Thoracic aorta (tissue), 2 donors: ENCODE data around the gene ZFYVE9. TPM values are rescaled to one million over a fixed set of nuclear protein-coding genes. Genes with fewer than 3 reads are reported as not detected.
"Not testable (repeated sequence)": the region's sequence is repeated elsewhere in the genome, so short reads cannot be mapped to it uniquely, and the experiment has no call there.

Experiments
- ATAC-seq: fragments of 150-250 bp; one replicate; pipeline ENCODE4 v1.8.0; 2017; ENCODE audit warnings: low read depth; ENCODE audit not compliant: insufficient number of reproducible peaks, low FRiP score
- DNase-seq: peaks from one replicate; pipeline ENCODE4 v3.0.0-alpha.2; 2020; ENCODE audit warnings: low spot score
- H3K27ac ChIP-seq, 2 donors: fragments of 200-600 bp; sonication (generic); 1 replicate in 1 of 2; 2 replicates in 1 of 2; pipeline ENCODE4 v1.5.1; 2016; ENCODE audit warnings: mild to moderate bottlenecking in 2 of 2, moderate library complexity in 2 of 2
- H3K27me3 ChIP-seq: fragments of 200-600 bp; sonication (generic); replicated peaks from 2 replicates; pipeline ENCODE4 v1.6.0; 2016; ENCODE audit warnings: mild to moderate bottlenecking; ENCODE audit not compliant: insufficient read depth
- H3K36me3 ChIP-seq: fragments of 200-600 bp; sonication (generic); one replicate; pipeline ENCODE4 v1.5.1; 2016
- H3K4me1 ChIP-seq, 2 donors: fragments of 200-600 bp; sonication (generic); 1 replicate in 1 of 2; 2 replicates in 1 of 2; pipeline versions ENCODE4 v1.5.1 to v1.6.0; 2016; ENCODE audit warnings: low read depth in 2 of 2, mild to moderate bottlenecking in 1 of 2; ENCODE audit not compliant: control insufficient read depth in 1 of 2
- H3K4me3 ChIP-seq: fragments of 200-600 bp; sonication (generic); 2 replicates; pipeline ENCODE4 v1.5.1; 2016; ENCODE audit warnings: mild to moderate bottlenecking
- H3K9me3 ChIP-seq: fragments of 200-600 bp; sonication (generic); 2 replicates; pipeline ENCODE4 v1.5.1; 2016
- total RNA-seq, 2 donors: library from RNA; depleted of rRNA; stranded (reverse); fragments of >200 nt; gene quantifications; one replicate each; pipeline versions ENCODE4 v1.1.0 to v1.2.3, GENCODE V29; 2016
- TF ChIP-seq, protein P1 (sequence below): fragments of 200-600 bp; sonication (generic); IDR thresholded peaks from one replicate; pipeline ENCODE4 v1.5.1; 2019; ENCODE audit warnings: antibody characterized with exemption

The ZFYVE9 gene, protein sequence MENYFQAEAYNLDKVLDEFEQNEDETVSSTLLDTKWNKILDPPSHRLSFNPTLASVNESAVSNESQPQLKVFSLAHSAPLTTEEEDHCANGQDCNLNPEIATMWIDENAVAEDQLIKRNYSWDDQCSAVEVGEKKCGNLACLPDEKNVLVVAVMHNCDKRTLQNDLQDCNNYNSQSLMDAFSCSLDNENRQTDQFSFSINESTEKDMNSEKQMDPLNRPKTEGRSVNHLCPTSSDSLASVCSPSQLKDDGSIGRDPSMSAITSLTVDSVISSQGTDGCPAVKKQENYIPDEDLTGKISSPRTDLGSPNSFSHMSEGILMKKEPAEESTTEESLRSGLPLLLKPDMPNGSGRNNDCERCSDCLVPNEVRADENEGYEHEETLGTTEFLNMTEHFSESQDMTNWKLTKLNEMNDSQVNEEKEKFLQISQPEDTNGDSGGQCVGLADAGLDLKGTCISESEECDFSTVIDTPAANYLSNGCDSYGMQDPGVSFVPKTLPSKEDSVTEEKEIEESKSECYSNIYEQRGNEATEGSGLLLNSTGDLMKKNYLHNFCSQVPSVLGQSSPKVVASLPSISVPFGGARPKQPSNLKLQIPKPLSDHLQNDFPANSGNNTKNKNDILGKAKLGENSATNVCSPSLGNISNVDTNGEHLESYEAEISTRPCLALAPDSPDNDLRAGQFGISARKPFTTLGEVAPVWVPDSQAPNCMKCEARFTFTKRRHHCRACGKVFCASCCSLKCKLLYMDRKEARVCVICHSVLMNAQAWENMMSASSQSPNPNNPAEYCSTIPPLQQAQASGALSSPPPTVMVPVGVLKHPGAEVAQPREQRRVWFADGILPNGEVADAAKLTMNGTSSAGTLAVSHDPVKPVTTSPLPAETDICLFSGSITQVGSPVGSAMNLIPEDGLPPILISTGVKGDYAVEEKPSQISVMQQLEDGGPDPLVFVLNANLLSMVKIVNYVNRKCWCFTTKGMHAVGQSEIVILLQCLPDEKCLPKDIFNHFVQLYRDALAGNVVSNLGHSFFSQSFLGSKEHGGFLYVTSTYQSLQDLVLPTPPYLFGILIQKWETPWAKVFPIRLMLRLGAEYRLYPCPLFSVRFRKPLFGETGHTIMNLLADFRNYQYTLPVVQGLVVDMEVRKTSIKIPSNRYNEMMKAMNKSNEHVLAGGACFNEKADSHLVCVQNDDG (N-terminal part only)
- 10 to 100 TPM; 29.6 to 45.9 TPM for total RNA-seq

- TF ChIP-seq, protein P1, sequence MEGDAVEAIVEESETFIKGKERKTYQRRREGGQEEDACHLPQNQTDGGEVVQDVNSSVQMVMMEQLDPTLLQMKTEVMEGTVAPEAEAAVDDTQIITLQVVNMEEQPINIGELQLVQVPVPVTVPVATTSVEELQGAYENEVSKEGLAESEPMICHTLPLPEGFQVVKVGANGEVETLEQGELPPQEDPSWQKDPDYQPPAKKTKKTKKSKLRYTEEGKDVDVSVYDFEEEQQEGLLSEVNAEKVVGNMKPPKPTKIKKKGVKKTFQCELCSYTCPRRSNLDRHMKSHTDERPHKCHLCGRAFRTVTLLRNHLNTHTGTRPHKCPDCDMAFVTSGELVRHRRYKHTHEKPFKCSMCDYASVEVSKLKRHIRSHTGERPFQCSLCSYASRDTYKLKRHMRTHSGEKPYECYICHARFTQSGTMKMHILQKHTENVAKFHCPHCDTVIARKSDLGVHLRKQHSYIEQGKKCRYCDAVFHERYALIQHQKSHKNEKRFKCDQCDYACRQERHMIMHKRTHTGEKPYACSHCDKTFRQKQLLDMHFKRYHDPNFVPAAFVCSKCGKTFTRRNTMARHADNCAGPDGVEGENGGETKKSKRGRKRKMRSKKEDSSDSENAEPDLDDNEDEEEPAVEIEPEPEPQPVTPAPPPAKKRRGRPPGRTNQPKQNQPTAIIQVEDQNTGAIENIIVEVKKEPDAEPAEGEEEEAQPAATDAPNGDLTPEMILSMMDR = peak; percentile 54
- Histone ChIP-seq H3K27ac (peak within 1 kb of the TSS; percentile 96 to 97), H3K4me3 (peak within 1 kb of the TSS; percentile 93), H3K27me3 (no peaks in the 10 kb centered on the region), H3K4me1 (peaks cover 20 to 48% of the 10 kb centered on the region in 2 donors), H3K9me3 (no peaks in the 10 kb centered on the region), H3K36me3 (no peaks in the 10 kb centered on the region)
- ATAC-seq (peak; percentile 79), DNase-seq (no peak)
These were observed at the start of gene ZFYVE9 for GRCh38 chr1:52141513-52142219. Gene ZFYVE9, plus strand, starts transcription at chr1:52142089. Its CDS starts 91,118 bp downstream, at chr1:52233207.

GRCh38 chr1:52094300-52094699, 47.6 kb upstream of the ZFYVE9 start:
- not testable (repeated sequence) for H3K9me3 ChIP-seq, DNase-seq

GRCh38 chr1:52096216-52096615, 45.7 kb upstream of the ZFYVE9 start:
- TF ChIP-seq, protein P1 = no peak
- no peak for DNase-seq
- no peaks in the 10 kb centered on the region for H3K36me3 ChIP-seq
- H3K27ac ChIP-seq = no peak overlapping the region
- no peak overlapping the region for H3K4me3 ChIP-seq
- no peaks in the 10 kb centered on the region for H3K9me3 ChIP-seq
- no peak for ATAC-seq
- H3K4me1 ChIP-seq = no peaks in the 10 kb centered on the region
- no peaks in the 10 kb centered on the region for H3K27me3 ChIP-seq

More at GRCh38 chr1:52094300-52094699, 47.6 kb upstream of the ZFYVE9 start:
- ATAC-seq, H3K4me1 ChIP-seq, H3K36me3 ChIP-seq, H3K27ac ChIP-seq, H3K27me3 ChIP-seq, H3K4me3 ChIP-seq: not testable (repeated sequence)

GRCh38 chr1:52098139-52098871, 43.6 kb upstream of the ZFYVE9 start:
- Histone ChIP-seq H3K9me3 (no peaks in the 10 kb centered on the region), H3K27me3 (no peaks in the 10 kb centered on the region), H3K4me1 (no peaks in the 10 kb centered on the region), H3K36me3 (no peaks in the 10 kb centered on the region), H3K4me3 (no peak overlapping the region), H3K27ac (no peak overlapping the region)
- ATAC-seq (no peak), DNase-seq (no peak)
- TF ChIP-seq, protein P1 = no peak
